Left forelimb (tissue), 1 donor: Measurements from ENCODE around the gene NFU1.

Experiments used
- DNase-seq: peaks from one replicate; pipeline ENCODE4 v3.0.0-alpha.2; 2018; ENCODE audit warnings: low spot score

The NFU1 gene

DNA sequence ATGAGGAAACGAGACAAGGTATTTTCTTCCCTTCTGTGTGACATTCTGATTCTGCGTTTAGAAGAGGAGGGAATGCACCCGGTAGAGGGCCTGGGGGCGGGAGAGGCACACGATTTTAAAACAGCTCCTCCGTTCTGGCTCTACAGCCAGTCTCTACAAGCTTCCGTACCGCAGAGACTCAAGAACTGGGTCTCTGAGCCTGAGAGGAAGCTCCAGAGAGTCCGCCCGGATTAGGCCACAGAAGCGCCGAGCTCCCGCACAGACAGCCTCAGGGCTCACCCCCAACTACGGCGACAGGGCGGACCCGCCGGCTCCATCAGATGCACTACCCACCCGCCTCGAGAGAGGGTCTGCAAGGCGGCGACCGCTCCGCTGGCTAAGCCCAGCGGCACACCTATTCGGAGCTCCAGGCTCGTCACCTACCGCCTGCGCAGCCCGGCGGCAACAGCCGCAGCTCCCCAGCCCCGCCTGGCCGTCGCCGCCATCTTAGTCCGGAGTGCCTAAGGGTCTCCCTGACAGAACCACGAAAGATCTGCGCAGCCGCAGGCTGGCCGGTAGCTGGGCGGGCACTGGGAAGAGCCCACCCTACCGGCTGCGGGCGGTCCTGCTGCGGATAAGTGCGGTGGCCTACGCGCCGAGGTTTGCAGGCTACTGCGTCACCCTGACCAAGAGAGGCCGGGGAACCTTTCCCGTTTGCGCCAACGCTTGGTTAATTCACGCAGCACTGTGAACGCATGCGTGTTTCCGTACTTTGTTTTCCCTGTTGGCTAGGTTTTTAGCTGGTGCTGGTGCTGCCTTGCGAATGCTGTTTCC, at the start of gene NFU1:
Gene NFU1, minus strand, starts transcription at position 498 of the 813 bp plus-strand sequence. Its CDS starts 13 bp downstream, at position 485.
- peak; percentile 96 for DNase-seq

DNA sequence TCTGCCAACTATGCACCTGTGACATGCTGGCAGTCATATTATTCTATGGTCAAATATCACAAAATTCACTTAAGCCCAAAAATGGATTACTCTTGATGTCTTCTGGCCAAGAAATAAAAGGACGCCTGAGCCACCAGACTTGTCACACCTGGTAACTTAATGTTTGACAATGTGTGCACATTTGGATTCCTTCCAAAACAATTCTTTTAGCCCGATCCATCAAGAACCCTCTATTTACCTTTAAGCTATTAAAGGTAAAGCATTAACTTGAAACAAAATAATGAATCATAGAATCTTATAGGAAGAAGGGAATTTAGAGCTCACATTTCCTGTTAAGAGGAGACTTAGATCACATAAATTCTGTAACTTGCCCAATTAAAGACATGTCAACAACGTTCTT, 46.5 kb upstream of the NFU1 start:
- DNase-seq = no peak

DNA sequence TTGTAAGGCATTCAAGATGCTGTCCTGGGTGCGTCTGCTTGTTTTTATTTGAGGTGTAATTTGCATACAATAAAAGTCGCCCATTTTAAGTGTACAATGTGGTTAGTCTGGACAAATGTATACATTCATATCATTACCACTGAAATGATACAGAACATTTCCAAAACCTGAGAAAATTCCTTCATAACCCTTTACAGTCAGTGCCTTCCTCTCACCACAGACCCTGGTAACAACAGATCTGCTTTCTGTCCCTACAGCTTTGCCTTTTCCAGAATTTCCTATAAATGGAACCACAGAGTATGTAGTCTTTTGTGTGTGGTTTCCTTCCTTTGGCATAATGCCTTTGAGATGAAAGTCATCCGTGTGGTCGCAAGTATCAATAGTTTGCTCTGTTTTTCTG, 45.8 kb upstream of the NFU1 start:
- DNase-seq = no peak

DNA sequence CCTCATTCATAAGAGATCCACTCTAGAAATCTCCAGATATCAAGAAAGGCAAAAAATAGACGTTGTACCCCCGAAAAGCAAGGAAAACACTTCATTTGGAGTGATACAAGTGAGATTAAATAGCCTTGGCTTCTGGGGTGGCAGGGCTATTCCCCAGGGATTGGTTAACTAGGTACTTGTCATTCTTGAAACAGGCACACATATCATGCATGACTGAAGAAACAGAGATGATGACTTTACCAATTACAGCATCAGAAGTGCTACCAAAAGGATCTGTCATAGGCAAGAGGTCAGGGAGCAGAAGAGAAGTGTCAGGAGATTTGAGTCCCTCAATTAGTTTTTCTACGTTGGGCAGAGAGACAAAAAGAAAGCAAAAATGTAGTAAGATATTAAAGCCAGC, 45.2 kb upstream of the NFU1 start:
- DNase-seq = no peak

DNA sequence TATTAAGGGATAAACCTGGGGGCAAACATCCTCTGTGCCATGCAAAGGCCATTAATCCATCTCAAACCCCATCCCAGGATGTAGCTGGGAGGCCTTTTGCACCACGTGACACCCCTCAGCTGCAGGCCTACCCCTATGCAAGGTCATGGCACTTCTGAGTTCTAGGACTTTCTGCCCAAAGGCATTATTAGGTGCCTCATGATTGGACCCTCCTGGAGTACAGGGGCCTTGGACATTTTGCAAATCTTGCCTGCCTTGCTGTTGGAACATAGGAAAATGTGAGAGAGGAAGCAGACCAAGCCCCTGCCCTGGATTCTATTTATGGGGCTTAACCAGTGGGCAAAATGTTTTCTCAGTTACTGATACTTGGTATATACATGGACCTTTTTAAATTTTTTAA, 44.2 kb upstream of the NFU1 start:
- no peak for DNase-seq

DNA sequence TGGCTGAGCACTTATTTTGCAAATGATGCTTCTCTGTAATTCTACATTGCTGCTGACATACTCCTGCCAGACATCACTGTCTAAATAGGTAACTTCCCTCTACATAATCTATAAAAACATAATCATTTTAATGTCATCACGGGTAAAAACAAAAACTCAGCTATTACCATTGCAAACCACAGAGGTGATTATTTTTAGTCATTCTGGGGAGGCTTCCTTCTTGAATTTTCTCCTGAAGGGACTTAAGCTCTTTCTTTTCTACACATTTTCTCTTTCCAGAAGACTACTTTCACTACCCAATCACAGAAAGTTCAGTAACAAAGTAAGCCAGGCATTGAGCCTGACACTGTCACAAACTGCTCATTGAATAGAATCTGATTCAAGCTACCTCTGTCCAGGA, 40.4 kb upstream of the NFU1 start:
- DNase-seq = no peak

DNA sequence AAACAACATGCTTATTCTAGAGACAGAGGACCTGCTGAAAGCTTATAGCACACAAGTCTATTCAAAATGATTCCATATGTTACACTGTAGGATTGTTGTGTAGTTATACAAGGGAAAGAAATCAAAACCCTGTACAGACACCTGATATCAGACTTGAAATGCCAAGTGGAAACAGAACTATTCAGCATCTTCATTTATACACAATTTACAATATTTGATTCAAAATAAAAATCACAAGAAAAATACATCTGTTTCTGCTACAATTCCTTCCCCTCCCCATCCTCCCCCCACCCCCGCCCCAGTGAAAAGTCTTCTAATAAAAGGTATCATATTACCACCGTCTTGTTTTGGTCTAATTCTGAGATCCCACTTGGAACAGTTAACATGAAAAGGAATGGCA, 37.5 kb upstream of the NFU1 start:
- DNase-seq = no peak

DNA sequence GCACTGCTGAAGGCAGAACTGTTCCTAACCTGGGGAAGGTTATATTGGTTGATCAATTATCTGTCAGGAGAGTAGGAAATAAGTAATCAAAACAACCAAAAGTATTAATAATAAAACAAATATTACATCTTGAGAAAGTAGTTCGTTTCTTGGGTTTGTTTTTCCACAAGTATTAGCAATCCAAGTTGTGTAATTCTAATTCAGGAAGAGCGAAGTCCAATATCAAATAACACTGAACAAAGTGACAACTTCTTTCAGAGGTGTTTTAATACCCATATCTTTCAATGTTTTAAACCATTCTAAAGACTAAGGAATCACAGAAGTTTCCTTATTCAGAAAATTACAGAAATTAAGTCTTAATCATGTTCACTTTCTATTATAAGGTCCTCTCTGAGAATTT, 34.6 kb upstream of the NFU1 start:
- DNase-seq = no peak

DNA sequence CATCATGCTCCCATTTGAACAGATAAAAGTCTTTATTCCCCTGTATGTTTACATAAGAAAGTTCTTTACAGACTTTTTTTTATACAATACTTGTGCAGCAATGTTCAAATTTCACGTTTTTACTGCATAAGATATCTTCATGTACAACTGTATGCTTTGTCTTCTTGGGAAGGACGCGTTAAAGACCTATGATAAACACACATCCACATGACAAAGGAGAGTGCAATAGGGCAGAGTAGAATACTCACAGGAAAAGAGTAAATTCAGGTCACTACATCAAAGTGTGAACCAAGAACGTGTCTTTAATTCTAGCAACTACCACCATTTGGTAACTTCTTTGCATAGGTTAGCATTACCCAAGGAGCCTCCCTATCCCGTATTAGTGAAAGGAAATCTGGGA, 33.7 kb upstream of the NFU1 start:
- DNase-seq = no peak

DNA sequence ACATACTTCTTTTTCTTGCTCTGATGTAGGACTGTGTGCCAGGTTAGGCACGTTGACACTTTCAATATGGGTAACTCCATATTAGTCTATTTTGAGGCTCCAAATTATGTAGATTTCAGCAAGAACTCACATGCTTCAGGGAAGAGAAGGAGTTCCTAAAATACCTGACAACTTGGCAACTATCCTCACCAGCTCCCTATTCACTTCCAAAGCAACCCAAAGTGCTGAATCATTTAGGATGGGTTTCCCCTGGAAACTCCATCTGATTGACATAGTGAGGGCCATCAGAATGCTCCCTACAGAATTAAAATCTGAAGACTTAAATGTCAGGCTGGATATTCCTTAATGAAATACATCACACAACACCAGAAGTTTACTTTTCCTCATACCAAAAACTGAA, 32.5 kb upstream of the NFU1 start:
- no peak for DNase-seq

DNA sequence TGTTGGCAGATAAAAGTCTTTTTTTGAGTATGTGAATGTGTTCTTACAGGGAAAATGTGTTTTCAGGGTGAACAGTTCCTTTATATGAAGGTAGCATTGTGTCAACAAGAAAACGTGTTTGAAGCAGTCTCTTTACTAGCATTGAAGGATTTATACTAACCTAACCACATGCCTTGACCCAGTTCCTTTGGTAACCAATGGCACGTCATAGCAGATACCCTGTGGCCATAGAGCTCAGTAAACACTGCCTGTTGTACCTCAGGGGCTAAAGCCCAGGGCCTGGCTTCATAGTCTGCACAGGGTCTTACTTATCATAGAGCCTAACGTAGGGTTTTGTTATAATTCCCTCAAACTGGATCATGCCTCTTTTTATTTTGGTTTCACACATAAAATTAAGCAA, 32.1 kb upstream of the NFU1 start:
- DNase-seq = no peak

DNA sequence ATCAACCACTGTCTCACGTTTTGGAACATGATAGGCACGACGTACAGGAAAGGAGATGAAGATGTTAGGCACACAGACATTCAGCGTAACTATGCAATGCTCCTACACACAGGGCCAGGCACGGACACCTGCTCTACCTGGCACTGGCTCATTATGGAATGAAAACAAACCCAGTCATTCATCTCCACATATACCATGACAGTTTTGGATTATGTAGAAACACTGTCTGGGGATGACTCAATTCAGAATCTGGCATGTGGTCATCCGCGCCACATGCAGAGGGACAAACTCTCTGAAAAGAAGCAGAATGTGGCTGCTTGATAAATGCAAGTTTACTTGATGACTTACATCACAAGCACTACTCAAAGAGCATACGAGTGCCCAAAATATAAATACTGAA, 29.5 kb upstream of the NFU1 start:
- DNase-seq = no peak

DNA sequence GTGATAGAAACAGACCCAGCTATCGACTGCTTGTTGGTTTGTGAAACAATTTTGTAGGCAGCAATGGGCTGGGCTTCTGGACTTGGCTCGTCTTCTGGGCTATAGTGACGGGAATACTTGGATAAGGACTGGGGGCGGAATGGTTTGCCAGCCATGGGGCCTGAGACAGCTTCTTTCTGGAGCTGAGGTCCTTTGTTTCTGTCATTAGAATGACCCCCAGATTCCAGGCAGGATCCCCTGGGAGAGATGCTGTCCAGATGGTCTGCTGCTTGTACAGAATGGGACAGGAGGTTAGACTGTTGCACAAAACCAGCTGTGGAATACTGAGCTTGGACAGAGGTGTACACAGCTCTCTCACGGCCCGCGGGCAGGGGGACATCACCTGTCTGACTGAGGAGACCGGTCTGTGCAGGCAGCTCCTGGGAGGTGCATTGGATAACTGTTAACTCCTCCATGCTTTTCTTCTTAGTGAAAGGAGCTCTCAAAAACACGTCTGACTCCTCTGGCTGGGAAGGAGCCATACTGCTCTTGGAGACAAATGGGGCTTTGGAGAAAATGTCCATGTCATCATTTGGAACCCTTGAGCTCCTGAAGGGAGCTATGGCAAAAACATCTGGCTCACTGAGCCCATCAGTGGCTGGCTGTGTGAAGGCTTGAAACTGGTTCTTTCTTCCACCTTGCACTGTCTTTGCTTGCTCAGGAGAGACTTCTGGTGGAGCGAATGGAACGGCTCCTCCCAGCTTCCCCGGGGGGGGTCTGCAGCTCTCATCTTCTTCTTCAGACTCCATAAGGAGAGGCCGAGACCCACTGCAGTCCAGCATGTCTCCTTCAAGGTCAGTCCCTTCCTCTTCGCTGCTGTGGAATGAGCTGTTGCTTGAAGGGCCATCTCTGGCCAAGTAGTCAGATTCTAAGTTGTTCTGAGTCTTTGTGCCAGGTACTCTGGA, 28.6 kb upstream of the NFU1 start:
- DNase-seq = no peak

DNA sequence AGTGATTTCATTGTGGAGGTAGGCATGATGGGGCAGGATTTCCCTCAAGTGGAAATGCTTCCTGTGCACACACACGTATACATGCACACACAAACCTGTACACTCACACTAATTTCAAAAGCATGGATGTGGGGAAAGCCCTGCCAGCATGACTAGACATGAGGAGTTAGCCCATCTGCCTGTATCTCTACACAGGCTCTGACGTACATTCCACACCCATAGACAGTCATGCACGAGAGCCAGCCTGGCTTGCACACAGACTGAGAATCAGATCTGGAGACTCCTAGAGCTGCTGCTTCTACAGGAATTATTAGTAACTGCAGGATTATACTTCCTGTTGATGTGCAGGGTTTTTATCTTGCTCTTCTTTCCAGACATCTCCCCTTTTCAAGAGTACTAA, 27.3 kb upstream of the NFU1 start:
- DNase-seq = no peak

DNA sequence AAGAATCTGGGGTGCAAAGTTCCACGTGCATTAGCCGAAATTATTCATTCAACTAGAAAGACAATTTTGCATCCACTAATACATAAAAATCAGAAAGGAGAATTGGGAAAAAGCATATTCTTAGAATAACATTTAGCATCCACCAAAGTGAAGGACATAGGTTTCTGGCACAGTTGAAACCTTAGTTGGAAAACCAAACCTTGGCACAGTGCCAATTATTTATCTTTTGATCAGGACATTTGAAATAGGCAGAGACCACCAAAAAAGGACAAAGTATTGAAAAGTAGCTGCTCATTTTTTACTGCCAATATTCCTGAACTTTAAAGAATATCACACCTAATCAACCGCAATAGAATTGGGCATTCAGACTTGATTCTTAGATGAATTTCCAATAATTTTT, 25.5 kb upstream of the NFU1 start:
- no peak for DNase-seq

DNA sequence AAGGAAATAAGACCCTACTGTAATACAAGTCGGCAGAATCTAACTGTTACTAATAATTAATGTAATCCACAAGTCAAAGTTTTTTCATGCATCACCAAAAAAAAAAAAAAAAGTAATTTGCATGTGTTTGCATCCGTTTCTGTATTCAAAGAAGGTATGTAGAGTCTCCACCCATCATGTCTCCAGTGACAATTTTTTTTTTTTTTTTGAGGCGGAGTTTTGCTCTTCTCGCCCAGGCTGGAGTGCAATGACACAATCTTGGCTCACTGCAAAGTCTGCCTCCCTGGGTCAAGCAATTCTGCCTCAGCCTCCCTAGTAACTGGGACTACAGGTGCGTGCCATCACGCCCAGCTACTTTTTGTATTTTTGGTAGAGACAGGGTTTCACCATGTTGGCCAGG, 24.2 kb upstream of the NFU1 start:
- DNase-seq = no peak

DNA sequence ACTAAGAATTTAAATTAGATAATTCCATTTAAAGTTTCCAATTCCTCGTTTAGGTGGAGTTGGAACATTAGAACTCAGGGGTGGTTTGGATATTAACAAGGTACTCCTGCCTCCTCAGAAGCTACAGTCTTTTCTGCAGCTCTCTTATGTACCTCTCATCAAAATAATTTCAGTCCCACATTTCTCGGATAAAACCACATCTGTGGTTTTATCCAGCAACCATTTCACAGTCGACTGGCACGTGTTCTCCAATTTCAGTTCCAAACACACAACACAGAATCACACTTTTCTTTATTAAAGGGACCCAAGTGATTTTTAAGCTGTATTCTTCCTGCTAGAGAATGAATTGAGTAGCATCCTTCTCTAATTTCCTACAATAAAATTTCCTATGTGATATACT, 22.7 kb upstream of the NFU1 start:
- DNase-seq = no peak

DNA sequence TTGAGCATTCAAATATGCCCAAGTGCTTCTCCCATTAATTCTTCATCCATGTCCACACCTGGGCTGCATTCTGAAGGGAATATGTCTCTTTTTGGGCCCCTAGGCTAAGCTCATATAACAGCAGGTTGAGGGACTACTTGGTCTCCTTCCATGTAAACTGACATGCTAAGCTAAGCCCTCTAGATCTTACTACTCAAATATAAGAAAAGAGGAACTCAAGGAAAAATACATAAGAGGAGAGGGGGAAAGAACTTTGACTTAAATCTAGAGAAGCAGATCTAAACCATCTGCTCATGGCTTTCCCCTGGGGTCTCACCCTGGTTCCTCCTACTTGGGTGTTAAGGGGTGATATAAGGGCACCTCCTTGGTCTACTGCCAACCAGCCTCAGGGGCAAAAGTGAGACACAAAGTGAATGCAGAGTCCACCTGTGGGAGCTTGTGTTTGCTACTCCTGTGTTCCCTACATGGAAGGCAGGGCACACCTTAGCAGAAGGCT, 19.8 kb upstream of the NFU1 start:
- no peak for DNase-seq

DNA sequence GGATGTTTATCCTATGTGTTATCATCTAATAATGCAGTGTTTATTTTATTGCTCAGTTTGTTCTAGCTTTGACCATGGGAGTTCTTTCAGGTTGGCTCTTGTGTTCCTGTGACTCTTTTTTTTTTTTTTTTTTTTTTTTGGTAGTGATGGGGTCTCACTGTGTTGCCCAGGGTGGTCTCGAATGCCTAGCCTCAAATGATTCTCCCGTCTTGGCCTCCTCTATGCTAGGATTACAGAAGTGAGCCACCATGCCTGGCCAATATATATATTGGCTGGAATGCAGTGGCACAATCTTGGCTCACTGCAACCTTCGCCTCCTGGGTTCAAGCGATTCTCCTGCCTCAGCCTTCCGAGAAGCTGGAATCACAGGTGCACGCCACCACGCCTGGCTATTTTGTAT, 18.9 kb upstream of the NFU1 start:
- DNase-seq = no peak

DNA sequence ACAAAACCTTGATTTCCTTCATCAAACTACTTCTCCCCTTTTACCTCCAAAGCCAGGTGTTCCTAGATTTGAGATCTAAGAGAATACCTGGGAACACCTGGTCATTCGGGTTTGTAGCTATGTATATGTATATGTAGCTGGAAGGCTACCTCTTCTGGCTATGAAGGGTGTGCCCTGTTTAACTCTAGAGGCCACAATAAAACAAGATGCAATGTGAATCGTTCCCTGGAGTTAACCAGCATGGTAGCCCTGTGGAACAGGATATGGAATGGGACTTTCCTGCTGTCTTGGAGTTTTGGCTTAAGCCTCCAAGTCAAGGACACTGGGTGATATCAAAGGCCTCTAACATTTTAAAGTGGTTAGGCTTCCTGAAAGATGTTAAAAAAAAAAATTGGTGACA, 17.7 kb upstream of the NFU1 start:
- DNase-seq = no peak

DNA sequence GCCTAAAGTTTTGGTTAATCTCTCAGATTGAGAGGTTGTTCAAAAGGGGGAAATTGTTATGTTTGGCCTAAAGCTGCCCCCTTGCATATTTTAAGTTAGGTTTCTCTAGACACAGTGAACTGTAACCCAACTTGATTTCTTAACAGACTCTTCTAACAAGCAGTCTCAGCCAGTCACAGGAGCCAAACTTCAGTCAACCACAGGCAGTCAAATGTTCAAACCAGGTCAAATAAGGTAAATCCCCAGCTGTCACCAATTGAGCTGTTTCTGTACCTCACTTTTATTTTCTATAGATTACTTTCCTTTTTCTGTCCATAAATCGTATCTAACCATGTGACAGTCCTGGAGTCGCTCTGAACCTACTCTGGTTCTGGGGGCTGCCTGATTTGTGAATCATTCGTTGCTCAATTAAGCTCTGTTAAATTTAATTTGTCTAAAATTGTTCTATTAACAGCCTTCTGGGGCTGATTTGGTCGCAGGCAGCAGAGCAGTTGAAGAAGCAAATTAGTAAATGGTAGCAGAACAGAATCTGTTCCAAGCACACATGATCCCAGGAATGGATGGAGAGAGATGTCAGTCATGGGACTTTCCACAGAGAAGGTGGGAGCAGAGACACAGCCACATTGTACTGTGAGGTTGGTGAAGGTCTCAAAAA, 16.4 kb upstream of the NFU1 start:
- DNase-seq = no peak

DNA sequence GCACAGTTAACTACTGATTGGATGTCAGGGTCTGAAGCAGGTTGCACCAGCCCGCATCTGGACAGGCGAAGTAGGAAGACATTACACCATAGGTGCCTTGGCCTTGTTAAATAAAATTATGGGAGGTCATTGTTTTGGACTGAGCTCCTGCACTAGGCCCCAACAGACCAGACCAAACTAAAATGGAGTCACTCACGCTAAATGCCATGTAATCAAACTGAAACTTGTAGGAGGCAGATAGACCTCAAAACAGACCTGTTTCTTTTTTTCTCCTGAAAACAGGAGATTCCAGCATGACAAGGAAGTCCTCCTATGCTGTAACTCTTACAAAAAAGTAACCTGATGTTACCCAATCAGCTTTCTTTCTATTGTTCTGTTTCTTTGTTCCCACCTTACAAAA, 15.5 kb upstream of the NFU1 start:
- no peak for DNase-seq
